HG02763 (cell line): ENCODE measurements around the gene KCNN2.

ENCODE experiments used
- ATAC-seq: cut with Tn5 transposase; IDR thresholded peaks from one replicate; pipeline ENCODE4 v1.9.1; 2021; ENCODE audit warnings: mild to moderate bottlenecking, moderate library complexity; ENCODE audit not compliant: unreplicated experiment

KCNN2 gene

GRCh38 chr5:114477816-114478334 lies 116.0 kb downstream of the KCNN2 start:
- ATAC-seq: no peak

- no peak for ATAC-seq
Measured at GRCh38 chr5:114500756-114501155, 138.9 kb downstream of the KCNN2 start.

GRCh38 chr5:114504560-114504959 lies 142.7 kb downstream of the KCNN2 start:
- no peak for ATAC-seq

- no peak for ATAC-seq
Measured at GRCh38 chr5:114524221-114524620, 162.4 kb downstream of the KCNN2 start.

GRCh38 chr5:114544561-114544960 lies 182.7 kb downstream of the KCNN2 start:
- ATAC-seq: no peak
